HG02970 (cell line): Measurements from ENCODE around the gene OBI1.
A peak's percentile ranks its signal among the peaks of the same experiment; 100 is the strongest.

Source experiments
- ATAC-seq: cut with Tn5 transposase; IDR thresholded peaks from one replicate; pipeline ENCODE4 v1.9.1; 2021; ENCODE audit warnings: mild to moderate bottlenecking, moderate library complexity, moderate number of reproducible peaks; ENCODE audit not compliant: unreplicated experiment, low FRiP score

Gene OBI1

GRCh38 chr13:78604782-78605611, 54.0 kb downstream of the OBI1 start:
- ATAC-seq, result no peak

GRCh38 chr13:78603240-78603957, 55.6 kb downstream of the OBI1 start, which contains the start of gene POU4F1:
Gene POU4F1, minus strand, starts transcription at chr13:78603552. Its CDS starts 226 bp downstream, at chr13:78603326.
- ATAC-seq, result peak; percentile 82

- ATAC-seq, result peak; percentile 13
Observed at GRCh38 chr13:78602561-78603239, 56.3 kb downstream of the OBI1 start.

- no peak for ATAC-seq
Observed at GRCh38 chr13:78601874-78602560, 56.9 kb downstream of the OBI1 start.

- ATAC-seq, result no peak
Observed at GRCh38 chr13:78601124-78601873, 57.7 kb downstream of the OBI1 start.

- ATAC-seq, result no peak
Observed at GRCh38 chr13:78600280-78600883, 58.6 kb downstream of the OBI1 start.

GRCh38 chr13:78599645-78600279, 59.2 kb downstream of the OBI1 start:
- ATAC-seq, result no peak

GRCh38 chr13:78598966-78599644, 59.9 kb downstream of the OBI1 start:
- ATAC-seq, result no peak

GRCh38 chr13:78598116-78598781, 60.7 kb downstream of the OBI1 start:
- no peak for ATAC-seq

GRCh38 chr13:78597602-78597932, 61.4 kb downstream of the OBI1 start:
- ATAC-seq, result no peak

- ATAC-seq, result no peak
Observed at GRCh38 chr13:78596736-78597601, 62.0 kb downstream of the OBI1 start.

- no peak for ATAC-seq
Observed at GRCh38 chr13:78596399-78596735, 62.6 kb downstream of the OBI1 start.

- no peak for ATAC-seq
Observed at GRCh38 chr13:78595495-78596398, 63.2 kb downstream of the OBI1 start.

- ATAC-seq, result no peak
Observed at GRCh38 chr13:78594456-78594975, 64.4 kb downstream of the OBI1 start.

- no peak for ATAC-seq
Observed at GRCh38 chr13:78593652-78594455, 65.1 kb downstream of the OBI1 start.
